Activated CD8-positive, alpha-beta T cell treated with anti-CD3 and anti-CD28 coated beads for 36 hours (primary cell): Measurements from ENCODE around the gene VAC14. TPM values are rescaled to one million over a fixed set of nuclear protein-coding genes. Genes with fewer than 3 reads are reported as not detected.
A peak's percentile ranks its signal among the peaks of the same experiment; 100 is the strongest.

Experiments used
- ATAC-seq: fragments of 200-7000 bp; cut with Tn5 transposase; one replicate; pipeline ENCODE4 v1.10.0; 2021; ENCODE audit warnings: mild to moderate bottlenecking, moderate library complexity
- CTCF ChIA-PET: fragments of 350-600 bp; sonication (Branson Sonifier 250); formaldehyde crosslinking; loops from one replicate; lab custom pipeline; 2021; ENCODE audit warnings: antibody characterized with exemption; lab: Charles Lee
- POLR2A ChIA-PET: fragments of 350-600 bp; sonication (Branson Sonifier 250); formaldehyde crosslinking; loops from one replicate; lab custom pipeline; 2021; ENCODE audit warnings: antibody characterized with exemption; lab: Charles Lee
- DNase-seq: peaks from one replicate; pipeline ENCODE4 v3.0.0-alpha.2; 2020
- H3K27ac Mint-ChIP-seq: one replicate; pipeline ENCODE4 v1.8.0; 2021; ENCODE audit warnings: mild to moderate bottlenecking, mixed read lengths
- H3K27me3 Mint-ChIP-seq: one replicate; pipeline ENCODE4 v1.8.0; 2021; ENCODE audit warnings: mixed read lengths
- H3K36me3 Mint-ChIP-seq: one replicate; pipeline ENCODE4 v1.8.0; 2021; ENCODE audit warnings: low read depth, mixed read lengths
- H3K4me1 Mint-ChIP-seq: one replicate; pipeline ENCODE4 v1.8.0; 2021; ENCODE audit warnings: low read depth, mixed read lengths
- H3K4me3 Mint-ChIP-seq: one replicate; pipeline ENCODE4 v1.8.0; 2021; ENCODE audit warnings: mild to moderate bottlenecking, moderate library complexity, mixed read lengths
- H3K9me3 Mint-ChIP-seq: one replicate; pipeline ENCODE4 v1.8.0; 2021; ENCODE audit warnings: mixed read lengths
- intact Hi-C: fragments of 100-400 bp; cut with micrococcal nuclease; formaldehyde crosslinking; loops from one replicate; pipeline ENCODE4 v1.10.0; 2022
- total RNA-seq, 2 experiments: library from RNA; stranded (reverse); gene quantifications; one replicate each; pipeline ENCODE4 v1.2.3, GENCODE V29; 2021
- TF ChIP-seq, protein P1 (sequence below): fragments of 200-600 bp; IDR thresholded peaks from one replicate; pipeline ENCODE4 v1.8.0; 2022; ENCODE audit warnings: antibody characterized with exemption, mild to moderate bottlenecking

VAC14 gene
- total RNA-seq, 2 experiments from 2014 or later: 27.6 TPM

DNA sequence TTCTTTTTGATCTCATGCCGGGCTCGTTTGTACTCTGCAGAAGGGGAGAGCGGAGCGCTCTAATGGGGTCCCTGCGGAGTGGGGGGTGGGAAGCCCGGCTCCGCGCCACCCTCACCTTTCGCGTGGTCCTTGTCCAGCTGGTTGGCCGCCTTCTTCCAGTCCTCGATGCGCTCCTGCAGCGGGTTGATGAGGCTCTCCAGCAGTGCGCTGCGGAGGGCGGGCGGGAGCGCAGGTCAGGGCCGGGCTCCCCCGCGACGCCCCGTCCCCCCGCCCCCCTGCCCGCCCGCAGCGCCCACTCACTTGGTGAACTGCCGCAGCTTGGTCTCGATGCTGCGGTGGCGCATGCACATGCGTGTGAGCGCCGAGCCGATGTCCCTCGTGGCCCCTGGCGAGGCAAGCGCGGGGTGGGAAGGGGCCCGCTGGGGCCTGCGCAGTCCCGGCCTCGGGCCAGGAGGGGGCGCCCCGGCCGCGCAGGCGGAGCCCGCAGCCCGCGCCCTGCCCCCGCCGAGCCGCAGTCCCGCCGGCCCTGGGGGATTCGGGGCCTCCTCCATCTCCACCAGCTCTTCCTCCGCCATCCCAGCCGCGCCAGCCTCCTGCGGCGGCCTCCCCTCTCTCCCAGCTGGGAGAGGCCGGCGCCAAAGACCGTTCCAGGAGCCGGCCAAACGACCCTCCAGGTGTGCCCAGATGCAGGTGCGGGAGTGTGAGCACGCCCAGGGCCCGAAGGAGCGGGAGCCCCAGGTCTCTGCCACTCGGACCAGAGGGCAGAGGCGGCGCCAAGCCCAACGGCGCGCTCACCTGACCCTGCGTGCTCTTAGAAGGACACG, 121.1 kb downstream of the VAC14 start:
- ATAC-seq (peak; percentile 46), DNase-seq (no peak)
- Mint-ChIP-seq H3K9me3 (no peaks in the 10 kb centered on the region), H3K4me1 (peaks cover 9% of the 10 kb centered on the region), H3K27me3 (no peaks in the 10 kb centered on the region), H3K27ac (no peak overlapping the region), H3K4me3 (no peak overlapping the region), H3K36me3 (no peaks in the 10 kb centered on the region)
- intact Hi-C loops: loop anchor here (5.0 kb wide), 1 partner anchor 92 kb away; no protein-coding TSS in a partner anchor
- CTCF ChIA-PET: interaction anchor here (1.3 to 14.4 kb wide), 5 partner anchors 9 to 96 kb away, joined by 4 to 94 read pairs (median 4); no protein-coding TSS in a partner anchor
- POLR2A ChIA-PET: interaction anchor here (0.6 kb wide), 1 partner anchor 662 kb away, joined by 3 read pairs; no protein-coding TSS in a partner anchor
- TF ChIP-seq, protein P1, sequence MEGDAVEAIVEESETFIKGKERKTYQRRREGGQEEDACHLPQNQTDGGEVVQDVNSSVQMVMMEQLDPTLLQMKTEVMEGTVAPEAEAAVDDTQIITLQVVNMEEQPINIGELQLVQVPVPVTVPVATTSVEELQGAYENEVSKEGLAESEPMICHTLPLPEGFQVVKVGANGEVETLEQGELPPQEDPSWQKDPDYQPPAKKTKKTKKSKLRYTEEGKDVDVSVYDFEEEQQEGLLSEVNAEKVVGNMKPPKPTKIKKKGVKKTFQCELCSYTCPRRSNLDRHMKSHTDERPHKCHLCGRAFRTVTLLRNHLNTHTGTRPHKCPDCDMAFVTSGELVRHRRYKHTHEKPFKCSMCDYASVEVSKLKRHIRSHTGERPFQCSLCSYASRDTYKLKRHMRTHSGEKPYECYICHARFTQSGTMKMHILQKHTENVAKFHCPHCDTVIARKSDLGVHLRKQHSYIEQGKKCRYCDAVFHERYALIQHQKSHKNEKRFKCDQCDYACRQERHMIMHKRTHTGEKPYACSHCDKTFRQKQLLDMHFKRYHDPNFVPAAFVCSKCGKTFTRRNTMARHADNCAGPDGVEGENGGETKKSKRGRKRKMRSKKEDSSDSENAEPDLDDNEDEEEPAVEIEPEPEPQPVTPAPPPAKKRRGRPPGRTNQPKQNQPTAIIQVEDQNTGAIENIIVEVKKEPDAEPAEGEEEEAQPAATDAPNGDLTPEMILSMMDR: peak; percentile 35

DNA sequence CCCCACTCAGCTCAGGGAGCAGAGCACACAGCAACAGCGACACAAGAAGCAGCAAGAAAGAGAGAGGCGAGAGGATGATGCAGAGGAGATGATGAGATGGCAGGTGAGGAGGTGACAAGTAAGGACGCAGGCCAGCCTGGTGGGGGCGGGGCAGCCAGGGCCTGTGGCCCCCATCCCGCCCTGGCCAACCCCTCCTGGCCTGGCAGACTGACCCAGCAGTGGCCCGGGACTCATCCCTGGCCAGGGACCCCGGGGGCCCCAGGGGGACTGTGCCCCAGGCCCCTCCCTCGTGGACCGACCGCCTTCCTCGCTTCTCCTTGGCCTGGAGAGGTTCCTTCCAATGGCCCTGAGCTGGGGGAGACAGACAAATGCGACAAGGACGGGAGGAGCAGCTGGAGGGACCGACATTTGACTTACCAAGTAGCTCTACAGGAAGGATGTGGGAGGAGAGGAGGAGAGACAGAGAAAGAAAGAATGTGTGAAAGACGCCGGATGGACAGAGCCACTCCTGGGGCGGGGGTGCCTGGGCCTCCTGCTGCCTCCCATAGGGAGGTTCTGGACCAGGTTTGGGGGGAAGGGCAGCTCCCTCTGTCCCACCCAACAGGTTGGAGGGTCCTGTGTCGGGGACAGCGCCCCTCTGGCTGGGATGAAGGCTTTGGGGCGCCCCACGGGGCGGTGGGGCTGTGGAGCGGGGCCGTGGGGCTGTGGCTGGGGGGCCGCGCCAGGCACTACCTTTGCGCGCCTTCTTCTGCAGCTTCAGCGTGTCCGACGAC, 121.9 kb downstream of the VAC14 start:
- Mint-ChIP-seq H3K27ac (no peak overlapping the region), H3K4me3 (no peak overlapping the region), H3K9me3 (no peaks in the 10 kb centered on the region), H3K36me3 (no peaks in the 10 kb centered on the region), H3K4me1 (peaks cover 9% of the 10 kb centered on the region), H3K27me3 (no peaks in the 10 kb centered on the region)
- TF ChIP-seq, protein P1: no peak
- ChIA-PET POLR2A (no interaction called here), CTCF (interaction anchor here (0.7 to 14.4 kb wide), 5 partner anchors 8 to 96 kb away, joined by 3 to 94 read pairs (median 4); no protein-coding TSS in a partner anchor)
- intact Hi-C loops: no loop called here
- DNase-seq (no peak), ATAC-seq (no peak)

DNA sequence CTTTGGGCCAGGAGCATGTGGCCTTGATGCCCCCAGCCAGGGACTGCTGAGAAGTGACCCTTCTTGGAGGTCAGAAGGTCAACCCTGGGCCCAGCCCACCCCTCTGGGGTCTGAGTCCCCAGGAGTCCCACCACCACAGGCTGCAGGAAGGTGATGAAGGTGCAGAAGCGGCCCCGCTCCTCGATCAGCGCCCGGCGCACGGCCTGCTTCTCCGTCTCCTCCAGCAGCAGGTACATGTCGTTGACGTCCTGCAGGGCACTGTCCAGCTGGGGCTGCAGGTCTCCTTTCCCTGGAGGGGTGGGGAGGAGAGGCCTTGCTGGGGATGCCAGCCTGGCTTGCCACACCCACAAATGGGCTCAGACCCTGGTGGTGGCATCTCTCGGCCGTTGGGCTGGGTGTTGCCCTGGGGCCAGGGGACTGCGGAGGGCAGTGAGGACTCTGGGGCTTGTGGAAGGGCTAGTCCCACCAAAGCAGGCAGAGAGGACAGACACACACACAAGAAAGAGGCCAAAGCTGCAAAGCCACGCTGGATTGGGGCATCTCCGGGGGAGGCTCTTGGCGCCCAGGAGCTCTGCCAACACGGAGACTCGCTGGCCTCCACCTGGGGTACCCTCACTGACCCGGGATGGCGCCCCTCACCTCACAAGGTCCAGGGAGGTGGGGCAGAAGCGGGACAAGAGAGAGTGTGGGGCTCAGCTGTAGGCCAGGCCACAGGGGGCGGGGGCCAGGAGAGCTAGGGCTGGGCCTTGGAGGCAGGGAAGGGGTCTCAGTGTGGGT, 122.6 kb downstream of the VAC14 start:
- ATAC-seq (no peak), DNase-seq (no peak)
- ChIA-PET POLR2A (interaction anchor here (0.6 kb wide), 1 partner anchor 16 kb away, joined by 3 read pairs; no protein-coding TSS in a partner anchor), CTCF (interaction anchor here (0.7 to 14.4 kb wide), 4 partner anchors 7 to 92 kb away, joined by 3 to 94 read pairs (median 4); no protein-coding TSS in a partner anchor)
- Mint-ChIP-seq H3K4me3 (no peak overlapping the region), H3K4me1 (peaks cover 9% of the 10 kb centered on the region), H3K27ac (no peak overlapping the region), H3K27me3 (no peaks in the 10 kb centered on the region), H3K9me3 (no peaks in the 10 kb centered on the region), H3K36me3 (no peaks in the 10 kb centered on the region)
- intact Hi-C loops: no loop called here
- TF ChIP-seq, protein P1: no peak

DNA sequence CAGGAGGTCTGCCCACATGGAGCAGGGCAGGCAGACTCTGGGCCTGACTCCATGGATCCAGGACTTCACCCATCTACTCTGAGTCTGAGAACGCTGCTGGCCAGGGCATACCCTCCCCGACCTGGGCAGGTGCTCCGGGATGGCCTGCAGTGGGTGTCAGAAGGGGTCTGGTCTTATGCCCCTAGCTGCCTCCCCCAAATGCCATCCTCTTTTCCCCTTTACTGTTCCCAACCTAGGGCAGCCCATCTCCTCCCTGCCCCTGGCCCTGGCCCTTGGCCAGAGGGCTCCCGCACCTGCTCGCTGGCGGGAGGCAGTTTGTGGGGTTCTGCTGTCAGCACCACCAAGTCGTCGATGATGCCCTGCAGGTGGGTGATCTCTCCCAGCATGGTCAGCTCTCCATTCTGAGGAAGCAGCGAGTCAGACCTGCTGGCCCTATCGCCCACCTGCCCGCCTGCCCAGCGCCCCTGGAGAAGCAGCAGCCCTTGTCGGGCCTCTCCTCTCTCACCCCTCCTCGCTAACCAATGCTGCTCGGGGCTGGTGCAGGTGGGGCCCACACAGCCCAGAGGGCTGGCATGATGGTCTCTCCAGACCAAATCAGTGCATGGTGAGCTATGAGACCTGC, 123.3 kb downstream of the VAC14 start:
- peaks cover 9% of the 10 kb centered on the region for H3K4me1 Mint-ChIP-seq
- no peaks in the 10 kb centered on the region for H3K9me3 Mint-ChIP-seq
- ATAC-seq: no peak
- CTCF ChIA-PET: interaction anchor here (1.2 to 14.4 kb wide), 2 partner anchors 9 to 93 kb away, joined by 3 to 94 read pairs; no protein-coding TSS in a partner anchor
- H3K36me3 Mint-ChIP-seq: no peaks in the 10 kb centered on the region
- no peak overlapping the region for H3K4me3 Mint-ChIP-seq
- H3K27me3 Mint-ChIP-seq: no peaks in the 10 kb centered on the region
- H3K27ac Mint-ChIP-seq: no peak overlapping the region
- POLR2A ChIA-PET: no interaction called here
- no peak for DNase-seq
- TF ChIP-seq, protein P1: no peak
- intact Hi-C loops: no loop called here
